ENCODE measurements around the gene CERS5.

The CERS5 gene

DNA sequence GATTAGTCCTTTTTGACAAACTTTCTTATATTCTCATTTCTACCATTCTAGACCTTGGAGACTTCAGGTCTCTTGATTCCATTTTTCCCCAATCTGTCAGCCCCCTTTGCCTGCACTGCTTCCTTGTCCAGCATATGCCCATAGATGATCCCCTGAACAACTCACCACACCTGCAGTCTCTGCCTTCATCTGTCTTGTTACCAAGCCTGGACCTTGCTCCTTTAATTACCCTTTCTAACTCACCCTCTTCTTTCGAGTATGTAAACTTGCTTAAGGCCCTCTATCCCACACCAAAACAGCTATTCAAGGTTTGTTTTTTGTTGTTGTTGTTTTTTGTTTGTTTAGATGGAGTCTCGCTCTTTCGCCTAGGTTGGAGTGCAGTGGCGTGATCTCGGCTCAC, 45.5 kb downstream of the CERS5 start:
- FAIRE-seq: no peak

DNA sequence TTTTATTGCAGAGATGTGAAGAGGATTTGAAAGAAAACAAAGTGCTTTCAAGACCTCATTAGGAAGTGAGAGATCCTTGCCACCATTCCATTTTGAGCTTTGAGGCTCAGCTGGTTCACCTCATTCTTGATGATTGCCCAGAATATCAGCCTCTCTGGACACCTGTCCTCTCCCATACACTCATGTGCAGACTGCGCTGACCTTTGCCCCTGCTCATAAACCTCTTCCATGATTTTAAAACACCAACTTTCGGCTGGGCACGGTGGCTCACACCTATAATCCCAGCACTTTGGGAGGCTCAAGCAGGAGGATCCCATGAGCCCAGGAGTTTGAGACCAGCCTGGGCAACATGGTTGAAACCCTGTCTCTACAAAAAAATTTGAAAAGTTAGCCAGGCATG, 46.2 kb downstream of the CERS5 start:
- FAIRE-seq: no peak

DNA sequence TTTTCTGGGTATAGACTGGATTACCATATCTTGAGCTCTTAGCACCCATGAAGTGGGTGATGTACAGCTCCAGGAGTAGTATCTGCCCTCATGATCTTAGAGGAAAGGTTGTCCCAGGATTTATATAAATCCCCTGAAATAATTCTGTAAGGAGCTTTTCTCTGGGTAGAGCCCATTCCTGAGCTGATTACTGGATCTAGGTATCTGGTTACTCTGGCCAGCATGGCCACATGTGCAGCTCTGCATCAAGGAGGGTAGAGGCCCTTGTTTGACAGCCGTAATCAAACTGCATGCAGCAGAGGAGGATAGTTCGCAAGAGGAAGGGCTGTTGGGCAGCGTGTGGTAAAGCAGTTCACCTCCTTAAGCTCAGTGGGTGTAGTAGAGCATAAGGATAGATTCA, 46.6 kb downstream of the CERS5 start:
- FAIRE-seq: no peak

DNA sequence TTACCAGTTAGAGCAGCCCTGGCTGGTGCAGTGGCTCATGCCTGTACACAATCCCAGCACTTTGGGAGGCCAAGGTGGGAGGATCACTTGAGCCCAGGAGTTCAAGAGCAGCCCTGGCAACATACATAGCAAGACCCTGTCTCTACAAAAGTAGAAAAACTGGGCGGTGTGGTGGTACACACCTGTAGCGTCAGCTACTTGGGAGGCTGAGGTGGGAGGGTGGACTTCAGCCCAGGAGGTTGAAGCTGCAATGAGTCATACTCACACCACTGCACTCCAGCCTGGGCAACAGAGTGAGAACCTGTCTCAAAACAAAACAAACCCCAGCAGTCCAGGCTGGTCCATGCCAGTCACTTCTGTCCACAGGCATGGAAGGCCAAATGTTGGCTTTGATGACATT, 47.8 kb downstream of the CERS5 start:
- no peak for FAIRE-seq

DNA sequence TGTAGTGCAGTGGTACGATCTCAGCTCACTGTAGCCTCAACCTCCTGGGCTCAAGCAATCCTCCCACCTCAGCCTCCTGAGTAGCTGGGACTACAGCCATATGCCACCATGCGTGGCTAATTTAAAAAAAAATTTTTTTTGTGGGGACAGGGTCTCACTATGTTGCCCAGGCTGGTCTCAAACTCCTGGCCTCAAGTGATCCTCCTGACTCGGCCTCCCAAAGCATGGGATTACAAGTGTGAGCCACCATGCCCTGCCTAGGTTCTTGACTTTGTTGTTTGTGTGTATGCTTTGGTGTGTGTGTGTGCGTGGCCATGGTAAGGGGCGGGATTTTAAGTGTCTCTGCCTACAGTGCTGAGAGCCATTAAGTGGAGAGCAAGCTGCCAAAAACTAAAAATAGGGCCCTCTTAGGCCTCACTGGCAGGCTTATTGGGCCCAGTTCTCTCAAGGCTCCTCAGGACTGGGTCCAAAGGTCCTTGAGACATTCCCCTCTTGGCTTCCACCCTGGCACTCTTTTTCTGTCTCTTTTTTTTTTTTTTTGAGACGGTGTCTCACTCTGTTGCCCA, 50.0 kb downstream of the CERS5 start:
- no peak for FAIRE-seq

DNA sequence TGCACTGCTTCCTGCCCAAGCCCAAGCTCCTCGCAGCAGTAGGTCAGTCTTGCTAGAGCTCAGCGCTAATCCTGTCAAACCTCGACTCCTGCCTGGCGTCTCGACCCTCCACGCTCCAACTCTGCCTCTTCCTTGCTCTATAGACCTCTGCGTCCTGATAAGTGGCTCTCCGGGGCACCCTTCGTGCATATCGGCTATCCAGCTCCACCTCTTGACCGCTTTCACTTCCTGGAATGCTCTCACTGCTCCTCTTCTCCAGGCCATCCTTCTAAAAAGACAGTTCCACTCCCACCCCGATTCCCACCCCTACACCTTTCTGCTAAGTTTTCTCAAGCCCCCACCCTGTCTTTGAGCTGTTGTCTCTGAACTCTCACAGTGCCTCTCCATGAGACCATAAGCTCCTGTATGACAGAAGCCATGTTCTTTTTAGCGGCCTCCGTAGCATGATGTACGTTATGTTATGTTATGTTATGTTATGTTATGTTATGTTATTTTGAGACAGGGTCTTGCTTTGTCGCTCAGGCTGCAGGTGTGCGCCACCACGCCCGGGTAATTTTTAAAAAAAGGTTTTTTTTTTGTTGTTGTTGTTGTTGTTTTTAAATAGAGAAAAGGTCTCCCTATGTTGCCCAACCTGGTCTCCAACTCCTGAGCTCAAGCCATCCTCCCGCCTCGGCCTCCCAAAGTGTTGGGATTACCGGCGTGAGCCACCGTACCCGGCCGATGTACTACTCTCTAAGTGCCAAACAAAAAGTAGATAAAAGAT, 54.5 kb downstream of the CERS5 start:
- FAIRE-seq: no peak

DNA sequence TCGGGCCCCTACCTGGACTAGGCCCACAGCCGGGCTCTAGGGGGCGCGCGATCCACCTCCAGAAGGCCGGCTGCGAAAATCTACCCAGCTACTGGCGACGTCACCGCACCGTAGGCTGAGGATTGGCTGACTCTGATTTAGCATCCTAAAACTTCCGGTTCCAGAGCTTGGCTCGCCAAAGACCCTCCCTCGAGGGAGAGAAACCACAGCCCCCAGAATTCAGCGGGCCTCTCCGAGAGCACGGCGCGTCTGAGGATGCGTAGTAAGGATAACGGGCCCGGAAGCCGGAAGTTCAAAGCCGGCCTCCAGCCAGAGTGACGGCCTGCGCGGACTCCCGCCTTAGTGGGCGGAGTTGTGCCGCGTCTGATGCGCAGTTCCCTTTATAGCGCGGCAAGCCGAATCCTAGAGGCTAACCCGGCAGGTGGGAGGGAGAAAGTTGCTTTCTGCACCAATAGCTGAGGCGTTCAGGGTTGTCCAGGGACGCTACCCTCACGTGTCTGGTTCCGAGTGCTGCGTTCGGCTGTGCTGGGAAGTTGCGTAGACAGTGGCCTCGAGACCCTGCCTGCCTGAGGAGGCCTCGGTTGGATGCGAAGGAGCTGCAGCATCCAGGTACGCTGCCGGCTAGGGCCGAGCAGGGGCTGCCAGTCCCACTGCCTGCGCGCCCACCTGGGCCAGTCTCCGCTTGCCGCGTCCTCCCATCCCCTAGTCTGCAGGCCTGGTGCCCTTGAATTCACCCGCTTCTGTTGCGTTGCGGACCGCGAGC, 55.3 kb downstream of the CERS5 start, which contains the start of gene COX14:
COX14 (plus strand) TSS at position 544 of the 763 bp plus-strand sequence. CDS start 7,808 bp downstream, outside the sequence.
- FAIRE-seq: peak; percentile 99

DNA sequence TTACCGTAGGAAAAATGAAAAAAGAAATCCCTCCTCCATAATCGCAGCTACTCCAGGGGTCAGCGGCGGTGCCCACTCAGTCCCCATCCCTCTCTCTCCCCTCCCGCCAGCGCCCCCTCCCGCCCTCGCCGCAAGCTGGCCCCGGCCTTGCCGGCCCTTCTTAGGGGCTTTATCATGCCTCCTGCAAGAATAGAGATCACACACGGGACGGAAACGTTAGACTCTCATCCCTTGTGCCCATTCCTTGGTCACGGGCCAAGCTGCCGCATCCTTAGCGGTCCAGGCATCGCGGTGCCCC, 55.8 kb downstream of the CERS5 start:
- FAIRE-seq: no peak

DNA sequence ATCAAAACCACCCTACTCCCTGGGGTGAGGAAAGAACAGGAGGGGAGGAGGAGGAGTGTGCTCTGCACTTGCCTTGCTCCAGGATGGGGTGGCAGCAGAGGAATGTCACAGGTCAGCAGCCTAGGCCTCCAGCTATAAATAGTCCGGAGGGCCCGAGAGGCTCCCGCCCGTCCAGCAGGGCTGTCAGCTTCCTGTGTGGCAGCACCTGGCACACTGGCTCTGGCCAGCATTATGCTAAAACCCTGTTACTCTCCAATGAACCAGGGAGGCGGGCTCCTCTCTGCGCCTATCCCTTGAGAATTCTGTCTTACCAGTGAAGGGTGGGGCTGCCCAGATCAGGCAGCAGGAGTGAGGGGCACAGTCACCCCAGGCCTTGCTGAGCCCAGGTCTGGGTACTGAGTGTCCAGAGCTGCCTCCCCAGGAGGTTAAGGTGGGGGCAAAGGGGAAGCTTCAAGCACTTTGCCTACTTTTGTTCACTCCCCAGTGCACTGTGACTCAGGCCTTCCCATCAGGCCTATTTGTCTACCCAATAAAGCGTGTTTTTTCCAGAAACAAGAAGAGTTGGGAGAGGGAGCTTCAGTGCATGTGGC, 56.3 kb downstream of the CERS5 start:
- FAIRE-seq: no peak

DNA sequence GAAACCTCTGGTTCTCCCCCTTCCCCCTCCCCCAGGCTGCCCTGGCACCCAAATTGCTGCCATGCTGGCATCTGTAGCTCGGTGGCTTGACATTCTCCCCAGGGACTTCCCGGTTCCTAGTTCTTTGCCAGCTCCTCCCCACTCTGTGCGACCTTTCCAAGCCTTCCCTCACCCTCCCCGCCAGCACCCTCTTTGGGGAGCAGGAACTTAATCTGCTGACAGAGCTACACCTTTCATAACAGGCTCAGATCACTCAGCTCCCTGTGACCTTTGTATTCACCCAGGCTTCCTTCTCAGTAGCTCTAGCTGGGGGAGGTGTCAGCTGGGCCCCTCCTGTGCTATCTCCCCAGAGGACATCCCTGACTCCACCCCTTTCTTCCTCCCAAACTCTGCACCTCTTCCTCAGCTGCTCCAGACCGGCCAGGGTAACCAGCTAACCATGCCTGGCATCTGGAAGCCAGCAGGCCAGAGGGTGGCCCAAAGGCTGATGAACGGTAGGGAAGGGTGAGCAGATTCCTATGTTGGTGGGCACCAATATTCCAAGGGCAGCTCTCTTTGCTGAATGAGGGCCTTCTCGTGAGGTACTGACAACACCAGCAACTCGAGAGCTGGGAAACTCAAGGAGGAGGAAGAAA, 56.9 kb downstream of the CERS5 start:
- no peak for FAIRE-seq

DNA sequence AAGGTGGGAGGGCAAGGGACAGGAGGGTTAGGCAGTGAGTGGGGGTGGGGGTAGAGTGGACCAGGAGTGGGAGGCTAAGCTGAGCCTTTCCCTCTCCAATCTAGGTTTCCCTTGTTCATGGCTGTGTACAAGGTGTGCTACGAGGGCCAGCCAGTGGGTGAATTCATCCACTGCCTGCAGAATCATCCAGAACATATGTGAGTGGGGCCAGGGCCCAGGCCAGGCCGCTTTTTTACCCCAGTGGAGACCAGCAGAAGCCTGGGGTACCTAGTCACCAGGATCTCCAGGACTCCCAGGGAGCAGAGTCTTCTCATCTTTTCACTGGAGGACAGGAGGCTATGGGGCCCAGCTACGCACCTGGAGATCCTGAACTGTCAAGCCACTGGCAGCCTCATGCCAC, 57.9 kb downstream of the CERS5 start:
- no peak for FAIRE-seq

DNA sequence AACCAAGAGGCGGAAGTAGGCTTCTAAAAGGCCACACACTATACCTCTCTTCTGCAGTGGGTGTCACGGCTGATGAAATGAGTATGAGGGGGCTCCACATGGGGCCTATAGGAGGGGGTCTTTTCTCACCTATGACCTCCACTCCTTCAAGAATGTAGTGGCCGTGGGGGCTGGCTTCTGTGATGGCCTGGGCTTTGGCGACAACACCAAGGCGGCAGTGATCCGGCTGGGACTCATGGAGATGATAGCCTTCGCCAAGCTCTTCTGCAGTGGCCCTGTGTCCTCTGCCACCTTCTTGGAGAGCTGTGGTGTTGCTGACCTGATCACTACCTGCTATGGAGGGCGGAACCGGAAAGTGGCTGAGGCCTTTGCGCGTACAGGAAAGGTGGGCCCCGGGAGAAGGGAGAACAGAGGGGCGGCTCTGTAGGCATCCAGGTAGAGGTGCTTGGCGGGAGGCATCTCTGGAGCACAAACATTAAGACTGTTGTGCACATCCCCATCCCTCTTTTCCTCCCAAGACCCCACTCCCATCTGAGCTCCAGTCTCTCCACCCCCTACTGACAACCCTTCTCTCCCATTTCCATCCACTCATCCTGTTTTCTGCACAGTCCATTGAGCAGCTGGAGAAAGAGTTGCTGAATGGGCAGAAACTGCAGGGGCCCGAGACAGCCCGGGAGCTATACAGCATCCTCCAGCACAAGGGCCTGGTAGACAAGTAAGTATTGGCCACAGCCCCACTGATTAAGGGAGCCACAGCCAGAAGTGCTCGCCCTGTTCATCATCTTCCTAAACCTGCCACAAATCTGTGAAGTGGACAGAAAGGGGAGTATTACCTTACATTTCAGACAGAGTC, 59.5 kb downstream of the CERS5 start:
- FAIRE-seq: no peak

DNA sequence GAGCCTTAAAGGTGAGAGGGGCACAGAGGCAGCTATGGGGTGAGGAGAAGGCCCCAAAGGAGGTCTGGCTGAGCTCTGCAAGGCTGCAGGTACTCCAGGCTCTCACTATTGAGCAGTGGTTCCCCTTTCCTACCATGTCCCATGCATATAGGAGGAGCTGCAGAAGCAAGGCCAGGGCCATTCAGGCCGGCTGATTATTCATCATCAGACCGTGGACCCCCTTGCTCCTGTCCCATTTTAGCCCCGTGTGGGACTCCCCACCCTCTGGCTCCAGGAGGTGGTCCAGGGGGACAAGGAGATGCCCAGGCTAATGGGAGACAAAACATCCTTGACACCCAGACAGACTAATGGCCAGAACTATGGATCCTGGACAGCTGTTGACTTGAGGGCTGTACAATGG, 60.3 kb downstream of the CERS5 start:
- FAIRE-seq: no peak

DNA sequence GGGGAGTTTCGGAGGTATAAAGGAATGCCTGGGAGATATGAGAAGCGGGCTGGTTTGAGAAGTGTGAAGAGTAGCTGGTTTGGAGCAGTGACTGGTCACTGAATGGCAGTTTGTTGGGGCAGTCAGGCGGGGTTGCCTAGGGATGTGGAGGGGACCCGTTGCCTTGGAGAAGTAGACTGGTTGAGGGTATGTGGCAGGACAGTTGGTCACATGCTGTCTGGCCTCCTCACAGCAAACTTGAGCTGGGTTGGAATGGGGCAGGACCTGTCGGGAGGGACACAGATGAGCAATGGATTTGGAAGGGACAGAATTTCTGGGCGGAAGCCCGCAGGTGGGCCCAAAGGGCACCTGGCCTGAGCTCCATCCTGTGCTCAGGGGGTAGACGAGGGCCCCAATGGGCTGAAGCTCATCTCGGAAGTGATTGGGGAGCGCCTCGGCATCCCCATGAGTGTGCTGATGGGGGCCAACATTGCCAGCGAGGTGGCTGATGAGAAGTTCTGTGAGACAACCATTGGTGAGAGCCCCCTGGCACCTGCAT, 61.2 kb downstream of the CERS5 start:
- FAIRE-seq: no peak

DNA sequence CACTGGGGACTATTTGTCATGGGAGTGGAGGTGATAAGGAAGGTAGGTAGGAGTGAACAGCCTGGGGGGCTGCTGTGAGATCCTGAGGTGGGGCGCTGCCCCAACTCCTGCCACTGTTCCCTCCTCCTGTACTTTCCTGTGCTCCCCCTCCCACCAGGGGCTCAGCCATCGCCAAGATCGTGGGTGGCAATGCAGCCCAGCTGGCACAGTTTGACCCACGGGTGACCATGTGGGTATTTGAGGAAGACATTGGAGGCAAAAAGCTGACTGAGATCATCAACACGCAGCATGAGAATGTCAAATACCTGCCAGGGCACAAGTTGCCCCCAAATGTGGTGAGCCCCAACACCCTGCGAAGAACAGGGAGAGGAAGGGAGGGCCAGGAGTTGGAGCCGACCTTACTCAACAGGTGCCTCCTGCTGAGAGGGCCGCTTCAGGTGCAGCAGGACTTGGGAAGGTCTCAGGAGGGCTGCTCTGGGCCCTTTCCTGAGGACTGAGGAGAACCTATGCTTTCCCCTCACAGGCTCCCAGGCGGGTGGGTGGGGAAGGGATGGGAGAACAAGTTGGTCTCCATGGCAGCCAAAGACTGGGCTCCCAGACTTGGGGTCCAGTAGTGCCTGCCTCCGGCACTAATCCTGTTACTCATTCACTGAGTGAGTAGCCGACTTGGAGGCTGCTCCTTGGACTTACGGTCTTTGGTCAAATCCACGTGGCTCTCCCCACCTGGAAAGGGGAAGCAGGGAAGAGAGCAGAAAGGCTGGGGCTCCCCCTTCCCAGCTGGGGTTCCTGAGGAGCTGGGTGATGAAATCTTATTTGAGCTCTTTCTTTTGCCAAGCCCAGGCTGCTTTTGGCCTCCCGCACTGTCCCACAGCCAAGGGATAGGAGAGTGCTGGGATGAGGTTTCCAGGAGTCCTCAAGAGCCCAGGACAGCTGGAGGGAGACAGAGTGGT, 62.5 kb downstream of the CERS5 start:
- no peak for FAIRE-seq

DNA sequence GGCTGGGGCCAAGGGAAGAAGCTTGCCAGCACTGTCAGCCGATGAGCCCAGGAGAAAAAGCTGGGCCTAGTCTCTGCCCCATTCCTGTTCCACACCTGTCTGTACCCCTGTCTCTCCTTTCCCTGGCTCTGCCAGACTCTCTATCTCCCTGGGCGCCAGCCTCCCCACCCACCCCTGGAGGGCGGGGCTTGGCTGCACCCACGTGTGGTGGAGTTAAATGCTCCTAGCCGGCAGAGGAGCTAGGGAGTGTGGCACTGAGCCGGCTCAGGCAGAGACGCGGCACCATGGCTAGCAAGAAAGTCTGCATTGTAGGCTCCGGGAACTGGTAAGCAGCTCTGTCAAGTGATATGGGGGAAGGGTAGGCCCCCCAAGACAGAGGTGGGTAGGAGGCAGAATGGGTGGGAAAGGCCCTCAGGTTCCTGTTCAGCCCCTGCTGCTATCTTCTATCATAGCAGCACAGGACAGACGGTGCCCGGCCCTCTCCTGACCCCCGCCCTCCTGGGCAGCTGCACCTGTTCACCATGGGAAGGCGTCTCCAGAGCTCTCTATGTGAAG, 63.3 kb downstream of the CERS5 start, which contains the start of gene GPD1:
GPD1 (plus strand) TSS at position 242 of the 555 bp plus-strand sequence; CDS start at position 285, 43 bp downstream.
- no peak for FAIRE-seq

DNA sequence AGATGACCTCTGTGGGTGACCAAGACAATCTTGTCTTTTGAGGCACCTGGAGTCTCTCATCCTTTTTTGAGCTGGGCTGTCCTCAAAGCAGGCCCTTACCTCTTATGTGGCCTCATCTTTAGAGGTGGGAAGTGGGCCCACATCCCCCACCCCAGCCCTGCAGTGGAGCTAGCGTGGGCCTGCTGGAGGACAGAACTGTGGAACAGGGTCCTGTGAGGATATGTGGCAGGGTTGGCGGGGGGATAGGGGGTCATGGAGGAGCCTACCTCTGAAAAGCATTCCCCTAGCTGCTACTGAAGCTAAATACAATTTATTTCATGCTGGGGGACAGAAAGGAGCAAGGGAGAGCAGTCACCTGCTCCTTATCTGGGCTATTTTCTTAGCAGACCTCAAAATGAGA, 63.8 kb downstream of the CERS5 start:
- FAIRE-seq: no peak

DNA sequence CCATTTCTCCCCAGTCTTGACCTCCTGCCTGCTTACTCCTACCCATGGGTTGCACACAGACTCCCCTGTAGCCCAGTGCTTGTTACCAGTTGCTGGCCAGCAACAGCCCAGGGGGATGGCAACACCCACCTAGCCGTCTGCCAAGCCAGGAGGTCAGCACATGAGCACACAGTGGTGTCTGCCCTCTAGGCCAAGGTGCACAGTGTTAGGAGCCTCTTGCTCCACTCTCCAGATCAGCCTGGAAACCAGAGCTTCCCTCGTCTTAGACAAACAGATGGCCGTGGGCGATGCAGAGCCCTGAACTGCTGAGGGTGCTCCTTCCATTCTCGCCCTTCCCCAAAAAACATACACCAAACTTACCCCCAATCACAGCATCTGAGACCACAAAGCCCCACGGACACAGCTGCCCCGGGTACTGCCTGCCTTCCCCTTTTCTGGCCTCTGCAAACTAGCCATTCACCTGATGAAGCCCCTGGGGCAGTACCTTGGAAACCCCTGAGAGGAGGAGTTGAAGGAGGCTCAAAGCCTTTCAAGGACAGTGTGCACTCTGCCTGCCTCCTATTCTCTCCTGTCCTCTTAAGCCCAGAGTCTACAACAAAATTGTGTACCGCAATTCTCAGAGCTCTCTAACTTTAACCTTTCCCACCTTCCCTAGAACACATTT, 64.4 kb downstream of the CERS5 start:
- FAIRE-seq: no peak

DNA sequence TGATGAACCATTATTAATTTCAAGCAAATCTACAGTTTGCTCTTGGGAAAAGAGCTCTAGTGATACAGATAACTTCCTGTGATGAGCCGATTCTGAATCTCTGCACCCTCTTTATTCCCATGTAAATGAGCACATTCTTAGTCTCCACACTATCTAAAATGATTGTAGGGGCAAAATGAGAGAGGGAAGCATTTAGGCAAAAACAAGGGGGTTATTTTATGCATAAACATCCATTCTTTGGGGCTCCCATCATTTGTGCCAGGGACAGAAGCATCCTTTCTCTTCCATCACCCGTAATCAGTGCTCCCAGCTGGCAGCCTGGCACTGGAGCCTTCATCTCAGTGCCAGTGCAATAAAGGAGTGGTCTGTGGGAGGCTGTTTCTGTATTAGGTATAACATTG, 65.0 kb downstream of the CERS5 start:
- no peak for FAIRE-seq

DNA sequence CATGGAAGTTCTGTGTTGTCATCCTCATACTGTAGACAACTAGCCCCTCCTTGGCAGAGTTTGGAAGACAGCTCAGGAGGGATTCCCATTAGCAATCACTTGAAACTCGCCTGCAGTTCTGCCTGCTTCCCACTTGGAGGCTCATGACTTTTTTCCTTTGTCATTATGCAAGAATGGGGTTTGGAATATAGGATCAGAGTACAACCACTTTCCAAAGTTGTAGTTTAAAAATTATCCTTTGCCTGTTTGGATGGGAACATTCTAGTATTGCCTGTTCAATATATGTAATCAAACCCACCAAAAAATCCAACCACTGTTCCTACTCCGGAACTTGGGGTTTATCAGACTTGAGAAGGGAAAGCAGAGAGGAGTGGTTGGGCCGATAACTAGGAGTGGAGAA, 65.5 kb downstream of the CERS5 start:
- FAIRE-seq: peak; percentile 91
